ENCODE measurements around the gene TLX2. TPM values are rescaled to one million over a fixed set of nuclear protein-coding genes. Genes with fewer than 3 reads are reported as not detected.

The TLX2 gene
- total RNA-seq, 1 donor, result 0.36 TPM

GRCh38 chr2:74507145-74507925, 6.9 kb upstream of the TLX2 start, which contains the start of gene PCGF1:
Gene PCGF1 (minus strand): TSS chr2:74507695. CDS start chr2:74507668, 27 bp downstream.
- peak within 1 kb of the TSS; percentile 99 for H3K4me3 ChIP-seq (ENCODE audit: insufficient read depth, low read length)
- peaks cover 41% of the 10 kb centered on the region for H3K79me2 ChIP-seq (ENCODE audit: insufficient read depth, low read length)
- H3K36me3 ChIP-seq (ENCODE audit: insufficient read depth, low read length), result peaks cover 14% of the 10 kb centered on the region
- peak; percentile 35 for TF ChIP-seq CTCF (IDR thresholded peaks at IDR 0.05; ENCODE audit: extremely low read depth, low read depth, low read length)
- no peaks in the 10 kb centered on the region for H4K20me1 ChIP-seq (ENCODE audit: insufficient read depth, low read length)
- H3K4me1 ChIP-seq (ENCODE audit: insufficient read depth, low read length), result peaks cover 54% of the 10 kb centered on the region
- H3K4me2 ChIP-seq (ENCODE audit: insufficient read depth, low read length), result peak within 1 kb of the TSS; percentile 94
- peak; percentile 99 for DNase-seq (ENCODE audit: insufficient read length, low spot score, missing footprints)
- peak within 1 kb of the TSS; percentile 99 for H3K27ac ChIP-seq (ENCODE audit: low read depth, low read length)
- peak within 1 kb of the TSS; percentile 98 for H2AFZ ChIP-seq (ENCODE audit: low read length)
- no peaks in the 10 kb centered on the region for H3K9me3 ChIP-seq (ENCODE audit: low read depth, low read length)
- peaks cover 17% of the 10 kb centered on the region for H3K27me3 ChIP-seq (ENCODE audit: insufficient read depth, low read length)

GRCh38 chr2:74507926-74508520, 6.2 kb upstream of the TLX2 start:
- Histone ChIP-seq H3K4me2 (ENCODE audit: insufficient read depth, low read length) (peak overlapping the region; percentile 94), H2AFZ (ENCODE audit: low read length) (peak overlapping the region; percentile 98), H3K4me1 (ENCODE audit: insufficient read depth, low read length) (peaks cover 54% of the 10 kb centered on the region), H4K20me1 (ENCODE audit: insufficient read depth, low read length) (no peaks in the 10 kb centered on the region), H3K36me3 (ENCODE audit: insufficient read depth, low read length) (peaks cover 14% of the 10 kb centered on the region), H3K27me3 (ENCODE audit: insufficient read depth, low read length) (peaks cover 22% of the 10 kb centered on the region), H3K79me2 (ENCODE audit: insufficient read depth, low read length) (peaks cover 38% of the 10 kb centered on the region), H3K4me3 (ENCODE audit: insufficient read depth, low read length) (peak overlapping the region; percentile 99), H3K27ac (ENCODE audit: low read depth, low read length) (peak overlapping the region; percentile 99), H3K9me3 (ENCODE audit: low read depth, low read length) (no peaks in the 10 kb centered on the region)
- peak; percentile 90 for DNase-seq (ENCODE audit: insufficient read length, low spot score, missing footprints)
- no peak for TF ChIP-seq CTCF (IDR thresholded peaks at IDR 0.05; ENCODE audit: extremely low read depth, low read depth, low read length)

- H3K27me3 ChIP-seq (ENCODE audit: insufficient read depth, low read length), result peaks cover 44% of the 10 kb centered on the region
- peaks cover 4% of the 10 kb centered on the region for H3K36me3 ChIP-seq (ENCODE audit: insufficient read depth, low read length)
- H2AFZ ChIP-seq (ENCODE audit: low read length), result no peak overlapping the region
- no peaks in the 10 kb centered on the region for H4K20me1 ChIP-seq (ENCODE audit: insufficient read depth, low read length)
- TF ChIP-seq CTCF (IDR thresholded peaks at IDR 0.05; ENCODE audit: extremely low read depth, low read depth, low read length), result no peak
- no peak for DNase-seq (ENCODE audit: insufficient read length, low spot score, missing footprints)
- no peak overlapping the region for H3K4me3 ChIP-seq (ENCODE audit: insufficient read depth, low read length)
- H3K79me2 ChIP-seq (ENCODE audit: insufficient read depth, low read length), result peaks cover 18% of the 10 kb centered on the region
- H3K27ac ChIP-seq (ENCODE audit: low read depth, low read length), result no peak overlapping the region
- no peaks in the 10 kb centered on the region for H3K9me3 ChIP-seq (ENCODE audit: low read depth, low read length)
- no peak overlapping the region for H3K4me2 ChIP-seq (ENCODE audit: insufficient read depth, low read length)
- peaks cover 32% of the 10 kb centered on the region for H3K4me1 ChIP-seq (ENCODE audit: insufficient read depth, low read length)
These were observed 4.0 kb upstream of the TLX2 start for GRCh38 chr2:74510272-74510671.

Measured in osteoblast (primary cell).